Measurements from ENCODE around the gene NMNAT2. TPM values are rescaled to one million over a fixed set of nuclear protein-coding genes. Genes with fewer than 3 reads are reported as not detected.

NMNAT2 gene
- total RNA-seq, 1 experiment from 2014 or later: 0.39 TPM

GRCh38 chr1:183247066-183247465 lies 171.1 kb downstream of the NMNAT2 start:
- Histone ChIP-seq H3K27me3 (ENCODE audit: control insufficient read depth, insufficient read depth, low read length) (no peaks in the 10 kb centered on the region), H3K4me1 (ENCODE audit: control insufficient read depth, insufficient read depth, low read length) (no peaks in the 10 kb centered on the region), H3K27ac (ENCODE audit: low read length) (no peak overlapping the region), H3K4me3 (ENCODE audit: low read depth in 2 of 2, low read length in 2 of 2) (no peak overlapping the region), H3K9me3 (ENCODE audit: control insufficient read depth, insufficient read depth, low read depth, low read length) (no peaks in the 10 kb centered on the region), H3K36me3 (ENCODE audit: control insufficient read depth, insufficient read depth, low read length) (no peaks in the 10 kb centered on the region)
- ChIA-PET CTCF (no interaction called here), POLR2A (no interaction called here)
- no TSS peak for BruUV-seq (replicated peaks)
- ATAC-seq (no peak), DNase-seq (ENCODE audit: low read depth, low spot score) (no peak)
- TF ChIP-seq TCF7L2 (IDR thresholded peaks at IDR 0.05; ENCODE audit: low read depth, low read length): no peak
- TF ChIP-seq CTCF (IDR thresholded peaks at IDR 0.05): no peak
- no peak for TF ChIP-seq REST (IDR thresholded peaks at IDR 0.05; ENCODE audit: insufficient read depth in 1 of 2, low read depth in 2 of 2, low read length in 1 of 2)
- TF ChIP-seq SIN3A (IDR thresholded peaks at IDR 0.05; ENCODE audit: borderline replicate concordance, insufficient read depth, low read depth, low read length): no peak
- TF ChIP-seq POLR2AphosphoS5 (IDR thresholded peaks at IDR 0.05; ENCODE audit: low read depth, low read length): no peak
- in situ Hi-C loops (cut with HindIII; ENCODE audit: low pct_unique_long_range_greater_than_20kb, low sequenced_read_pairs) (no loop called here), intact Hi-C loops (cut with micrococcal nuclease; ENCODE audit: unreplicated experiment) (no loop called here)

- Histone ChIP-seq H3K9me3 (ENCODE audit: control insufficient read depth, insufficient read depth, low read depth, low read length) (no peaks in the 10 kb centered on the region), H3K27me3 (ENCODE audit: control insufficient read depth, insufficient read depth, low read length) (no peaks in the 10 kb centered on the region), H3K4me1 (ENCODE audit: control insufficient read depth, insufficient read depth, low read length) (no peaks in the 10 kb centered on the region), H3K36me3 (ENCODE audit: control insufficient read depth, insufficient read depth, low read length) (no peaks in the 10 kb centered on the region), H3K4me3 (ENCODE audit: low read depth in 2 of 2, low read length in 2 of 2) (no peak overlapping the region), H3K27ac (ENCODE audit: low read length) (no peak overlapping the region)
- ChIA-PET POLR2A (no interaction called here), CTCF (no interaction called here)
- ATAC-seq (no peak), DNase-seq (ENCODE audit: low read depth, low spot score) (no peak)
- no TSS peak for BruUV-seq (replicated peaks)
- TF ChIP-seq CTCF (IDR thresholded peaks at IDR 0.05): no peak
- TF ChIP-seq SIN3A (IDR thresholded peaks at IDR 0.05; ENCODE audit: borderline replicate concordance, insufficient read depth, low read depth, low read length): no peak
- no peak for TF ChIP-seq TCF7L2 (IDR thresholded peaks at IDR 0.05; ENCODE audit: low read depth, low read length)
- TF ChIP-seq REST (IDR thresholded peaks at IDR 0.05; ENCODE audit: insufficient read depth in 1 of 2, low read depth in 2 of 2, low read length in 1 of 2): no peak
- TF ChIP-seq POLR2AphosphoS5 (IDR thresholded peaks at IDR 0.05; ENCODE audit: low read depth, low read length): no peak
- in situ Hi-C loops (cut with HindIII; ENCODE audit: low pct_unique_long_range_greater_than_20kb, low sequenced_read_pairs): no loop called here
- intact Hi-C loops (cut with micrococcal nuclease; ENCODE audit: unreplicated experiment): no loop called here
Measured at GRCh38 chr1:183246436-183246835, 171.7 kb downstream of the NMNAT2 start.

Data from Panc1 (cell line).